T-cell (primary cell): Measurements from ENCODE around the gene PGC. TPM values are rescaled to one million over a fixed set of nuclear protein-coding genes. Genes with fewer than 3 reads are reported as not detected.

Experiments used
- ATAC-seq, 4 experiments: fragments of 200-7000 bp in 3 of 4; fragments of 150-1000 bp in 1 of 4; cut with Tn5 transposase; replicated peaks in 1 of 4; 1 replicate in 3 of 4; 2 replicates in 1 of 4; pipeline ENCODE4 v1.10.0; 2021; ENCODE audit warnings: moderate library complexity in 3 of 4, mild to moderate bottlenecking in 2 of 4, moderate number of reproducible peaks in 1 of 4
- CTCF ChIA-PET, 2 donors: fragments of 300-600 bp; sonication (Branson Sonifier 250); formaldehyde crosslinking; loops; one replicate each; lab custom pipeline; 2022; ENCODE audit warnings: antibody characterized with exemption in 2 of 2; lab: Charles Lee
- POLR2A ChIA-PET, 2 donors: fragments of 300-600 bp; sonication (Branson Sonifier 250); formaldehyde crosslinking; loops; one replicate each; lab custom pipeline; 2022; ENCODE audit warnings: antibody characterized with exemption in 2 of 2; lab: Charles Lee
- DNase-seq, 35 experiments: peaks; one replicate each; pipeline versions ENCODE4 v3.0.0 to v3.0.0-alpha.2; 2013 to 2023
- H3K27ac ChIP-seq: one replicate; pipeline ENCODE4 v1.5.1; 2013; ENCODE audit warnings: low read length
- H3K27me3 ChIP-seq, 2 experiments: replicated peaks in 1 of 2; 1 replicate in 1 of 2; 2 replicates in 1 of 2; pipeline versions ENCODE4 v1.6.1 to v1.7.0; 2013; ENCODE audit warnings: low read length in 1 of 2, mixed read lengths in 1 of 2; ENCODE audit not compliant: control insufficient read depth in 2 of 2, insufficient read depth in 2 of 2; ENCODE audit errors: extremely low read depth in 1 of 2
- H3K36me3 ChIP-seq, 2 donors: 1 replicate in 1 of 2; 2 replicates in 1 of 2; pipeline versions ENCODE4 v1.6.1 to v1.7.0; 2013; ENCODE audit warnings: low read length in 1 of 2; ENCODE audit not compliant: control insufficient read depth in 2 of 2, insufficient read depth in 1 of 2; ENCODE audit errors: extremely low read depth in 1 of 2
- H3K4me1 ChIP-seq, 2 experiments: 1 replicate in 1 of 2; 2 replicates in 1 of 2; pipeline versions ENCODE4 v1.6.1 to v1.7.0; 2013; ENCODE audit warnings: low read length in 2 of 2, mixed read lengths in 1 of 2; ENCODE audit not compliant: insufficient read depth in 2 of 2, control insufficient read depth in 1 of 2; ENCODE audit errors: extremely low read depth in 1 of 2
- H3K4me3 ChIP-seq, 2 donors: 1 replicate in 1 of 2; 2 replicates in 1 of 2; pipeline versions ENCODE4 v1.5.1 to v1.7.0; 2013; ENCODE audit warnings: mild to moderate bottlenecking in 2 of 2, low read length in 1 of 2, moderate library complexity in 1 of 2; ENCODE audit not compliant: control insufficient read depth in 1 of 2; ENCODE audit errors: extremely low read depth in 1 of 2
- H3K9me3 ChIP-seq: 2 replicates; pipeline ENCODE4 v1.7.0; 2013
- H3K27ac Mint-ChIP-seq, 2 donors: one replicate each; pipeline ENCODE4 v1.8.0; 2020 to 2021; ENCODE audit warnings: mild to moderate bottlenecking in 2 of 2, mixed read lengths in 2 of 2
- H3K27me3 Mint-ChIP-seq, 2 donors: one replicate each; pipeline ENCODE4 v1.8.0; 2021 to 2022; ENCODE audit warnings: mixed read lengths in 2 of 2
- H3K36me3 Mint-ChIP-seq: one replicate; pipeline ENCODE4 v1.8.0; 2021; ENCODE audit warnings: mixed read lengths
- H3K4me1 Mint-ChIP-seq, 3 donors: one replicate each; pipeline ENCODE4 v1.8.0; 2020 to 2022; ENCODE audit warnings: mixed read lengths in 3 of 3, mild to moderate bottlenecking in 1 of 3
- H3K4me3 Mint-ChIP-seq, 3 donors: one replicate each; pipeline ENCODE4 v1.8.0; 2020 to 2022; ENCODE audit warnings: mild to moderate bottlenecking in 3 of 3, mixed read lengths in 3 of 3, moderate library complexity in 3 of 3
- H3K9me3 Mint-ChIP-seq, 3 donors: one replicate each; pipeline ENCODE4 v1.8.0; 2020 to 2022; ENCODE audit warnings: mixed read lengths in 3 of 3
- WGBS: methylation state at CpG from one replicate; pipeline ENCODE4 v1.1.5; 2013; ENCODE audit warnings: missing lambda C conversion rate; ENCODE audit not compliant: insufficient coverage; 5-methylcytosine and 5-hydroxymethylcytosine counted together
- total RNA-seq, 35 experiments: library from RNA in 6 of 35; stranded (reverse) in 6 of 35; fragments of 120-200 nt in 1 of 35; gene quantifications; one replicate each; pipeline versions ENCODE4 v1.2.1 to v1.2.4 and lab custom pipeline; 2013 to 2026

PGC gene
- total RNA-seq, 5 donors from 2014 or later (not counting 1 experiment from before 2014, with no cell fraction given), result 0.58 to 0.86 (median 0.70) TPM; not detected in 2

DNA sequence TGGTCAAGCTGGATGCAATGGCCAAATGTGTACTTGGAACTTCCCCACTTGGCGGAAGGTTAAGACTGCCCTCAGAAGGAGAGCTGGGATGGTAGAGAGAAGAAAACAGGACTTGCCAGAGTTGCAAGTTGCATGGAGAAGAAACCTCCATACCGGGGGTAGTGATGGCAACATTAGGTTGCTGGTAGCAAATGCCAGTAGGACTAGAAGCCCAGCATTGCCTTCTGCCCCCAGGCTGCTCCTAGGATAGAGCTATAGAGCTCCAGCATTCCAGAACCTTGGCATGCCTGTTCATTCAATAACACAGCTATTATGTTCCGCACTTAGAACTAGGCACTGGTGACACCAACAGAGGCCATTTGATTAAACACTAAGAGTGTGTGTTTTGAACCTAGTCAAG, 38.3 kb downstream of the PGC start:
- no peak overlapping the region for H3K27ac ChIP-seq
- peaks cover 30 to 55% (median 39%) of the 10 kb centered on the region in 3 donors for H3K4me1 Mint-ChIP-seq
- DNase-seq, result no peak
- H3K4me3 Mint-ChIP-seq, result peak overlapping the region in 1 of 3 donors; percentile 75
- peaks cover 23 to 39% of the 10 kb centered on the region in 2 experiments for H3K4me1 ChIP-seq
- peaks cover 0 to 5% of the 10 kb centered on the region in 2 donors for H3K36me3 ChIP-seq
- no peaks in the 10 kb centered on the region for H3K36me3 Mint-ChIP-seq
- no peaks in the 10 kb centered on the region for H3K27me3 Mint-ChIP-seq
- H3K9me3 Mint-ChIP-seq, result no peaks in the 10 kb centered on the region
- WGBS, result 100% methylated on average over 2 of the region's 3 CpGs
- H3K9me3 ChIP-seq, result no peaks in the 10 kb centered on the region
- ATAC-seq, result no peak
- H3K4me3 ChIP-seq, result no peak overlapping the region
- ChIA-PET POLR2A (interaction anchor here in 1 of 2 donors (0.5 kb wide), 1 partner anchor 25 kb away, joined by 3 read pairs; no protein-coding TSS in a partner anchor), CTCF (interaction anchor here (0.6 to 0.8 kb wide), 3 partner anchors 11 to 26 kb away, joined by 3 read pairs; no protein-coding TSS in a partner anchor)
- H3K27me3 ChIP-seq, result no peaks in the 10 kb centered on the region
- peak overlapping the region in 1 of 2 donors; percentile 62 for H3K27ac Mint-ChIP-seq

DNA sequence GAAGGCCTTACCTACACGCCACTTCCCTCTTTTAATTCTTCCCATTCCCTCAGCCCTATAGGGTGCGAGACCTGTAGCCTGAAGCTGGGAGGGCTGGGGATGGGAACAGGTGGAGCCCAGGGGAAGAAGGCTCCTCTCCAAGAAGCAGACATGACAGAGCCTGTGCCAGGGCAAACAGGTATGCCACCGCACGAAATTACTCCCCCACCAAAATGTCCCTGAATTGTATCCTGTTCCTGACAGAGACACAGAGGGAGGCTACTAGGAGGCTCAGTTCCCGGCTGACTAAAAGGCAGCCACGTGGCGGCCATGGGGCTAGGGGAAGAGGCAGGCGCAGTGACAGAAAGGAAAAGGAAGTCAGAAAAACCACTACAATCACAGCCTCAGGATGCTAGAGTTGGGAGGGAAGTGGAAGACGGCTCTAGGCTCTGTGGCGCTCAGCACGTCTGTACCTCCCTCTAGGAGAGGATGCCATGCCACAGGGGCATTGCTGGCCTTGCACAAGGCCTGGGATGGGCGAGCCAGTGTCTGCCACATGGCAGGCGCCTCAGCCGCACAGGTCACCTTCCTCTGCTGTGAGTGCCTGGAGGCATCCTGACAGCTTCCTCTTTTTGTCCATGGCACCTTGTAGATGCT, 39.5 kb downstream of the PGC start:
- no peaks in the 10 kb centered on the region for H3K36me3 ChIP-seq
- no peaks in the 10 kb centered on the region for H3K9me3 Mint-ChIP-seq
- DNase-seq, result peak in 30 of 35 experiments; percentile 8 to 67 (median 32)
- H3K4me3 ChIP-seq, result no peak overlapping the region
- peaks cover 30 to 55% (median 39%) of the 10 kb centered on the region in 3 donors for H3K4me1 Mint-ChIP-seq
- ChIA-PET CTCF (interaction anchor here (0.7 to 0.9 kb wide), 2 partner anchors 27 to 80 kb away, joined by 3 read pairs; partner anchors contain the start of gene TOMM6 (in 1 of the 2)), POLR2A (no interaction called here)
- H3K27ac Mint-ChIP-seq, result peak overlapping the region; percentile 86 to 88
- no peaks in the 10 kb centered on the region for H3K27me3 ChIP-seq
- peak overlapping the region; percentile 28 to 75 (median 61) for H3K4me3 Mint-ChIP-seq
- WGBS, result 11% methylated on average over 6 of the region's 14 CpGs
- no peaks in the 10 kb centered on the region for H3K36me3 Mint-ChIP-seq
- H3K4me1 ChIP-seq, result peaks cover 23 to 39% of the 10 kb centered on the region in 2 experiments
- H3K9me3 ChIP-seq, result no peaks in the 10 kb centered on the region
- H3K27ac ChIP-seq, result no peak overlapping the region
- ATAC-seq, result peak; percentile 83 to 91 (median 88)
- H3K27me3 Mint-ChIP-seq, result no peaks in the 10 kb centered on the region

DNA sequence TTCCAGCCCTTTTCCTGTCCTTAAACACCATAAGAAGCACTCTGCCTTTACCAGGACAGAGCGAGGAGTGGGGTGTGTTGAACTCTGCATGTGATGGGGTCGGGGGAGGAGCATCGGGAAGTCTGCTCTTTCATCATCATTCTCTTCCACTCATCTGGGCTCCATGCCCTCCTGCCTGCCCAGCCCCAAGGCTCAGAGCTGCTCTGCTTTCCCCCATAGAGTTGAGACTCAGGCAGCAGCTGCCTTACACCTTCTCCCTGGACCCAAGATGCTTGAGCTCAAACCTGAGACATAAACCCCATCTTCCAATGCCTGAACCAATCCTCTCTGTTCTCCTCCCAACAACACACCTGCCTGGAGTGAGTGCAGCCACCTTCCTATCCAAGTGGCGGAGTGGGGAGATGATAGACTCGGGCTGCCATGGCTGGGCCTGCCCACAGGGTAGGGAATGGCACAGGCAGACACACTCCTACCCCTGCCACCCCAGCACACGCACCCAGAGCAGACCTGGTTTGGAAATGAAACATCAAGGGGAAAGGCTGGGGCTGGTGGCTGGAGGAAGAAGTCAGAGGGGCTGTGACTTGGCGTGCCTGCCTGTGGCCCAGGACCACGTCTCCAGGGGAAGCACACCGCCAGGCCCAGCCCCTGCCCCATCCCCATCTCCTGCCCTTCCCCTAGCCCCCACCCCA, 40.2 kb downstream of the PGC start:
- Mint-ChIP-seq H3K36me3 (no peaks in the 10 kb centered on the region), H3K9me3 (no peaks in the 10 kb centered on the region), H3K4me1 (peaks cover 30 to 55% (median 39%) of the 10 kb centered on the region in 3 donors), H3K27ac (peak overlapping the region; percentile 86 to 90), H3K4me3 (peak overlapping the region in 2 of 3 donors; percentile 39 to 75), H3K27me3 (no peaks in the 10 kb centered on the region)
- Histone ChIP-seq H3K4me1 (peaks cover 23 to 39% of the 10 kb centered on the region in 2 experiments), H3K27me3 (no peaks in the 10 kb centered on the region), H3K36me3 (no peaks in the 10 kb centered on the region), H3K9me3 (no peaks in the 10 kb centered on the region), H3K27ac (no peak overlapping the region), H3K4me3 (peak overlapping the region in 1 of 2 donors; percentile 27)
- CTCF ChIA-PET, result interaction anchor here (0.6 to 1.3 kb wide), 5 partner anchors 9 to 81 kb away, joined by 3 to 4 read pairs (median 3); partner anchors contain the start of gene TOMM6 (in 1 of the 2)
- WGBS, result no CpG with 5 or more reads among the region's 9 CpGs
- peak in 1 of 35 experiments; percentile 12 for DNase-seq
- ATAC-seq, result no peak
- POLR2A ChIA-PET, result interaction anchor here in 1 of 2 donors (0.5 kb wide), 1 partner anchor 30 kb away, joined by 4 read pairs; no protein-coding TSS in a partner anchor

DNA sequence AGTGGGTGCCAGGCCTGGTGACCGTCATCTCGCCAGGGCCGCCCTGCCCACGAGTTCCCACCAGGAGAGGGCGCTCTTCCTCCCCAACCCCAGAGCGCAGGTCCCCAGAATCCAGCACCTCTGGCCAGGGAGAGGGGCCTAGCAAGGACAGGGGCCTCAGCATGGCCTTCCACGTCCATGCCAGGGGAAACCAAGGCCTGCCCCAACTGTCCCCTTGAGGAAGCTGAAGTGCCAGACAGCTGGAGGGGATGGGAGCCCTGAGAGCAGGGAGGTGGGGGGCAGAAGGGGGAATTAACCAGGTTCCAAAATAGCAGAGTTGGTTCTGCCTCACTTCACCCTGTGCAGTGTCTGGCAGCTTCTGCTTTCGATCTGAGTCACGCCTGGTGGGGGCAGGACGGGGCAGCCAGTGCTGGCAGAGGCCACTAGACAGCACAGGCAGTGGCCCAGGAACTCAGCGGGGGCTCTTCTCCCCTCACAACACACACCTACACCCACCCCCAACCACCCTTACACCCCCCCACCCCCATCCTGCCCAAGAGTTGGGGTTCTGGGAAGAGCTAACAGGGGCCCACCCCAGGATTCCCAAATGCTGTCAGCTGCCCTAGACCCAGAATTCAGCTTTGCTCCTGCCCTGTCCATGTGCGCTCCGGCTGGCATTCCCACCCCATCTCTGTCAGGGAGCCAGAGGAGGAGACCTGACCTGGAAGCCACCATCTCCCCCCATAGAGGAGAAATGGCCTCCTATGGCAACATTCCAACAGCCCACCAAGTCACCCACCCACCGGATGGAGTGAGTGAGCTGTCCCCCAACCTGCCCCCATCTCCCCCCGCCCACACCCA, 41.0 kb downstream of the PGC start:
- H3K27ac ChIP-seq, result peak overlapping the region; percentile 0
- H3K36me3 ChIP-seq, result no peaks in the 10 kb centered on the region
- 21% methylated on average over 7 of the region's 15 CpGs for WGBS
- H3K4me1 Mint-ChIP-seq, result peaks cover 33 to 56% (median 39%) of the 10 kb centered on the region in 3 donors
- peak overlapping the region in 1 of 2 donors; percentile 90 for H3K27ac Mint-ChIP-seq
- no peaks in the 10 kb centered on the region for H3K9me3 Mint-ChIP-seq
- H3K4me3 Mint-ChIP-seq, result peak overlapping the region in 2 of 3 donors; percentile 17 to 75
- DNase-seq, result peak in 32 of 35 experiments; percentile 19 to 74 (median 44)
- no peaks in the 10 kb centered on the region for H3K27me3 Mint-ChIP-seq
- no peaks in the 10 kb centered on the region for H3K27me3 ChIP-seq
- POLR2A ChIA-PET, result interaction anchor here in 1 of 2 donors (0.5 kb wide), 1 partner anchor 30 kb away, joined by 4 read pairs; no protein-coding TSS in a partner anchor
- peak; percentile 54 to 63 (median 59) for ATAC-seq
- peaks cover 23 to 39% of the 10 kb centered on the region in 2 experiments for H3K4me1 ChIP-seq
- H3K9me3 ChIP-seq, result no peaks in the 10 kb centered on the region
- CTCF ChIA-PET, result interaction anchor here (0.6 to 1.3 kb wide), 4 partner anchors 10 to 81 kb away, joined by 3 to 4 read pairs (median 3); partner anchors contain the start of gene TOMM6 (in 1 of the 2)
- no peak overlapping the region for H3K4me3 ChIP-seq
- no peaks in the 10 kb centered on the region for H3K36me3 Mint-ChIP-seq

DNA sequence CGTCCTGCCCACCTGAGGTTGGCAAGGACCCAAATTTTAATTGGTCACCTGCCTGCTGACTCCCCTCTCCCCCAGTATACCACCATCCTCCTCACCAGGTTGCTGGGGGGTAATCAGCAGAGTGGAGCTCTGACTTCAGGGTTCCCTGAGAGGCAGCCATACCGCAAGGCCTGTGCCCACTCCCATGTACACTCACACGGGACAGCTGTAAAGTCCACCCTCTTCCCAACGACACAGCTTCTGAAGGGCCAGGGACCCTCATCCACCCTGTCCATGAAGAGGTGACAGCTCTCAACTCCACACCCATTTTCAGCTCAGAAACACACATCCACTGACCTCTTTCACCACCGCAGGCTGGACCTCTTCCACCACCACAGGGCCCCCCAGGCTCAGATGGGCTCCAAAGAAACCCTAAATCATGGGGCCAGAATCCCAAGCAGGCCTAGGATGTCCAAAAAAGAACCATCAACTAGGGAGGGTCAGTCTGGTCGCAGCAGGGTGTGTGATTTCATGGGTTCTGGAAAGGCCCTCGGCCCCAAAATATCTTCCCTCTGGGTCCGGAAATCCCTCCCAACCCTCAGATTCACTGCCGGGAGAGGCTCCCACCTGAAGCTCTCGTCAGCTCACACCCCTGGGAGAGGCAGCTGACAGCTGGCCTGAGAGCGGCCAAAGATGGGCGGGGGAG, 41.7 kb downstream of the PGC start:
- Mint-ChIP-seq H3K4me3 (no peak overlapping the region), H3K36me3 (no peaks in the 10 kb centered on the region), H3K27ac (peak overlapping the region in 1 of 2 donors; percentile 70), H3K4me1 (peaks cover 31 to 58% (median 37%) of the 10 kb centered on the region in 3 donors), H3K27me3 (no peaks in the 10 kb centered on the region), H3K9me3 (no peaks in the 10 kb centered on the region)
- Histone ChIP-seq H3K27ac (peak overlapping the region; percentile 0), H3K36me3 (no peaks in the 10 kb centered on the region), H3K4me3 (no peak overlapping the region), H3K4me1 (peaks cover 23 to 39% of the 10 kb centered on the region in 2 experiments), H3K9me3 (no peaks in the 10 kb centered on the region), H3K27me3 (no peaks in the 10 kb centered on the region)
- DNase-seq (no peak), ATAC-seq (no peak)
- 81% methylated on average over 9 of the region's 12 CpGs for WGBS
- ChIA-PET POLR2A (no interaction called here), CTCF (interaction anchor here in 1 of 2 donors (1.2 to 1.3 kb wide), 2 partner anchors 17 to 29 kb away, joined by 3 to 4 read pairs; no protein-coding TSS in a partner anchor)
